Measurements from ENCODE around the gene DUS4L. TPM values are rescaled to one million over a fixed set of nuclear protein-coding genes. Genes with fewer than 3 reads are reported as not detected.

Gene DUS4L
- total RNA-seq, 4 donors from 2014 or later: 5.3 to 10.2 (median 8.5) TPM

- H3K27ac ChIP-seq: peak overlapping the region; percentile 82 to 98 (median 96)
- H3K36me3 ChIP-seq: peaks cover 0 to under 1% (median 0%) of the 10 kb centered on the region in 3 donors
- no peaks in the 10 kb centered on the region for H3K9me3 ChIP-seq
- peaks cover 0 to 50% (median 11%) of the 10 kb centered on the region in 4 donors for H3K4me1 ChIP-seq
- H3K27me3 ChIP-seq: no peaks in the 10 kb centered on the region
- TF ChIP-seq EP300 (IDR thresholded peaks at IDR 0.05) (no peak), POLR2A (IDR thresholded peaks at IDR 0.05) (no peak), CTCF (IDR thresholded peaks at IDR 0.05) (no peak)
- no peak for DNase-seq (ENCODE audit: low spot score in 2 of 2)
- WGBS, 2 donors: 39 to 41% methylated on average over 9 of the region's 9 CpGs
- H3K4me3 ChIP-seq: peak overlapping the region; percentile 65 to 98 (median 82)
These were observed 955 bp downstream of the DUS4L start for GRCh38 chr7:107564553-107565298.

GRCh38 chr7:107570298-107570697, 6.5 kb downstream of the DUS4L start:
- no peak for TF ChIP-seq EP300 (IDR thresholded peaks at IDR 0.05)
- Histone ChIP-seq H3K4me1 (peaks cover 0 to 5% (median 0%) of the 10 kb centered on the region in 4 donors), H3K27me3 (no peaks in the 10 kb centered on the region), H3K4me3 (no peak overlapping the region), H3K27ac (no peak overlapping the region), H3K9me3 (no peaks in the 10 kb centered on the region), H3K36me3 (peaks cover 0 to 25% (median 0%) of the 10 kb centered on the region in 3 donors)
- WGBS, 2 donors: 100% methylated on average over 2 of the region's 2 CpGs
- no peak for DNase-seq (ENCODE audit: low spot score in 2 of 2)

- no peak for TF ChIP-seq POLR2A (IDR thresholded peaks at IDR 0.05)
- no peak for TF ChIP-seq CTCF (IDR thresholded peaks at IDR 0.05)
- no peak for TF ChIP-seq EP300 (IDR thresholded peaks at IDR 0.05)
- H3K4me1 ChIP-seq: no peaks in the 10 kb centered on the region
- no peak overlapping the region for H3K4me3 ChIP-seq
- H3K27ac ChIP-seq: no peak overlapping the region
- H3K9me3 ChIP-seq: no peaks in the 10 kb centered on the region
- H3K36me3 ChIP-seq: peaks cover 0 to 25% (median 0%) of the 10 kb centered on the region in 3 donors
- 87 to 90% methylated on average over 4 of the region's 4 CpGs for WGBS, 2 donors
- no peaks in the 10 kb centered on the region for H3K27me3 ChIP-seq
- no peak for DNase-seq (ENCODE audit: low spot score in 2 of 2)
These were observed 9.8 kb downstream of the DUS4L start for GRCh38 chr7:107573537-107573936.

GRCh38 chr7:107579554-107579884, 15.7 kb downstream of the DUS4L start:
- 2 to 4% methylated on average over 9 of the region's 9 CpGs for WGBS, 2 donors
- no peaks in the 10 kb centered on the region for H3K9me3 ChIP-seq
- H3K4me1 ChIP-seq: peaks cover 0 to 34% (median 12%) of the 10 kb centered on the region in 4 donors
- peak overlapping the region; percentile 57 to 93 (median 70) for H3K4me3 ChIP-seq
- no peak for DNase-seq (ENCODE audit: low spot score in 2 of 2)
- peak overlapping the region; percentile 84 to 97 (median 94) for H3K27ac ChIP-seq
- H3K27me3 ChIP-seq: no peaks in the 10 kb centered on the region
- H3K36me3 ChIP-seq: peaks cover 0 to 4% (median 0%) of the 10 kb centered on the region in 3 donors
- no peak for TF ChIP-seq CTCF (IDR thresholded peaks at IDR 0.05)
- no peak for TF ChIP-seq EP300 (IDR thresholded peaks at IDR 0.05)
- no peak for TF ChIP-seq POLR2A (IDR thresholded peaks at IDR 0.05)

- peak within 1 kb of the TSS; percentile 57 to 93 (median 70) for H3K4me3 ChIP-seq
- peaks cover 0 to 34% (median 12%) of the 10 kb centered on the region in 4 donors for H3K4me1 ChIP-seq
- 0% methylated on average over 40 to 73 of the region's 89 CpGs for WGBS, 2 donors
- DNase-seq (ENCODE audit: low spot score in 2 of 2): peak; percentile 28 to 49
- no peaks in the 10 kb centered on the region for H3K27me3 ChIP-seq
- H3K9me3 ChIP-seq: no peaks in the 10 kb centered on the region
- H3K36me3 ChIP-seq: peaks cover 0 to 10% (median 0%) of the 10 kb centered on the region in 3 donors
- peak within 1 kb of the TSS; percentile 84 to 97 (median 94) for H3K27ac ChIP-seq
- peak; percentile 24 to 78 for TF ChIP-seq POLR2A (IDR thresholded peaks at IDR 0.05)
- TF ChIP-seq EP300 (IDR thresholded peaks at IDR 0.05): peak in 1 of 2 donors; percentile 30
- TF ChIP-seq CTCF (IDR thresholded peaks at IDR 0.05): peak in 3 of 5 experiments; percentile 31 to 41 (median 38)
These were observed 16.3 kb downstream of the DUS4L start, which contains the start of gene BCAP29 for GRCh38 chr7:107579885-107580715. Gene BCAP29, plus strand, starts transcription at chr7:107580246. Its CDS starts 527 bp downstream, at chr7:107580773.

Measured in tibial nerve (tissue), 4 donors.